ENCODE data around the gene IQSEC1. TPM values are rescaled to one million over a fixed set of nuclear protein-coding genes. Genes with fewer than 3 reads are reported as not detected.

Gene IQSEC1
- total and polyA plus RNA-seq, 9 of the 15 experiments (the other 6 are each of a cell fraction or from before 2014, with no cell fraction given), result 0.56 to 39.0 (median 6.8) TPM

- TF ChIP-seq YY1 (IDR thresholded peaks at IDR 0.05; ENCODE audit: borderline replicate concordance in 1 of 3, control insufficient read depth in 1 of 3, extremely low read depth in 1 of 3, insufficient read depth in 3 of 3, insufficient read length in 1 of 3, insufficient replicate concordance in 2 of 3, low read depth in 1 of 3, low read length in 2 of 3) (no peak), TFAP4 (CRISPR knock-in tag; IDR thresholded peaks at IDR 0.05; ENCODE audit: borderline replicate concordance) (peak; percentile 60; the same call in 1 of the 2 replicates), ZNF740 (CRISPR knock-in tag; IDR thresholded peaks at IDR 0.05) (no peak), ZNF740 (tag; IDR thresholded peaks at IDR 0.05) (peak in 1 of 2 experiments; percentile 25; a peak in 1 of 4 replicates), ZHX1 (conservative IDR thresholded peaks at IDR 0.05; ENCODE audit: low read length) (0 out of 2 replicates have a peak, but pooled peaks have one; percentile 33), NCOR1 (IDR thresholded peaks at IDR 0.05) (no peak), GTF2F1 (IDR thresholded peaks at IDR 0.05; ENCODE audit: low read depth, low read length) (no peak), IRF2 (CRISPR knock-in tag; IDR thresholded peaks at IDR 0.05) (no peak), KAT8 (IDR thresholded peaks at IDR 0.05; ENCODE audit: low read depth) (no peak), MYC (IDR thresholded peaks at IDR 0.05; ENCODE audit: low read depth, low read length) (no peak), MYC (CRISPR knock-in tag; IDR thresholded peaks at IDR 0.05; ENCODE audit: borderline replicate concordance, low read depth) (no peak), HDAC3 (IDR thresholded peaks at IDR 0.05; ENCODE audit: borderline replicate concordance, partially characterized antibody) (no peak), TAL1 (IDR thresholded peaks at IDR 0.05) (no peak), ARID1B (IDR thresholded peaks at IDR 0.05) (no peak), FOXK1 (CRISPR knock-in tag; IDR thresholded peaks at IDR 0.05; ENCODE audit: borderline replicate concordance) (0 out of 2 replicates have a peak, but pooled peaks have one; percentile 19), ZNF324 (CRISPR knock-in tag; IDR thresholded peaks at IDR 0.05) (no peak), DMBX1 (CRISPR knock-in tag; IDR thresholded peaks at IDR 0.05; ENCODE audit: borderline replicate concordance) (no peak), CEBPB (tag; IDR thresholded peaks at IDR 0.05) (peak; percentile 77), TAF15 (IDR thresholded peaks at IDR 0.05; ENCODE audit: low read depth, low read length) (no peak), GTF2A2 (tag; IDR thresholded peaks at IDR 0.05) (no peak), TBP (optimal IDR thresholded peaks at IDR 0.05; ENCODE audit: low read depth, low read length) (no peak), EHMT2 (IDR thresholded peaks at IDR 0.05) (no peak), ELF2 (CRISPR knock-in tag; IDR thresholded peaks at IDR 0.05) (no peak)
Measured at GRCh38 chr3:12947504-12948369, 125.5 kb downstream of the IQSEC1 start (continued).
